ENCODE results near the gene KCNJ9. TPM values are rescaled to one million over a fixed set of nuclear protein-coding genes. Genes with fewer than 3 reads are reported as not detected.

The KCNJ9 gene
- total RNA-seq, 1 experiment from 2014 or later = 0.05 TPM

DNA sequence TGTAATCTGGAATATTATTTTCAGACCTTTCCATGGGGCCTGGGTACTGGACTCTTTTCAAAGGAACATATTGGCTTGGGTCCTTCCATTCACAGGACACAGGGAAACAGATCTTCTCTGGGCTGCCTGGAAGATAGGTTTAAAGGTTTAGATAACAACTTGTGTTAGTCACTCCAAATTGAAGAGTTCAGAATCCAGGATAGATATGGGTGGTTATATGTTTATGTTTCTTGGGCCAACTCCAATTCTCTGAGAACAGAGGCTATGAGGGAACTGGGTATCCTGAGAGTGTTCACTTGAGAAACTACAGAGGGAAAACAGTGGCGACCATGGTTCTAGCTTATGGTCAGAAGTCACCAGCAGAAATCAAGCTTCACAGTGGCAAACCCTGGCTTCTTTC lies 40.9 kb upstream of the KCNJ9 start:
- RAD21 ChIA-PET (ENCODE audit: low non-redundant PET in 1 of 2, low total read pairs in 2 of 2, uncharacterized antibody in 2 of 2, unreplicated experiment in 2 of 2) = no interaction called here
- H3K4me2 ChIP-seq (ENCODE audit: low read length) = no peak overlapping the region
- POLR2A ChIA-PET = no interaction called here
- H3K27ac ChIP-seq (ENCODE audit: low read depth, low read length) = no peak overlapping the region
- H3K79me2 ChIP-seq (ENCODE audit: insufficient read depth, low read length) = no peaks in the 10 kb centered on the region
- H3K4me1 ChIP-seq (ENCODE audit: control insufficient read depth in 1 of 2, insufficient read depth in 2 of 2, low read length in 2 of 2) = no peaks in the 10 kb centered on the region
- BruUV-seq (replicated peaks) = no TSS peak
- ATAC-seq = no peak
- no peaks in the 10 kb centered on the region for H3K9me3 ChIP-seq (ENCODE audit: control insufficient read depth in 1 of 2, insufficient read depth in 1 of 2, low read depth in 1 of 2, low read length in 2 of 2)
- peaks cover 0 to 2% of the 10 kb centered on the region in 2 experiments; a peak in 1 of 4 replicates for H3K36me3 ChIP-seq (ENCODE audit: control insufficient read depth in 1 of 2, insufficient read depth in 2 of 2, low read length in 2 of 2)
- peaks cover 8% of the 10 kb centered on the region; the same call in 1 of the 2 replicates for H3K27me3 ChIP-seq (ENCODE audit: insufficient read depth, low read length)
- intact Hi-C loops (cut with micrococcal nuclease) = no loop called here
- no peaks in the 10 kb centered on the region for H4K20me1 ChIP-seq (ENCODE audit: insufficient read depth)
- DNase-seq (ENCODE audit: low read depth, low spot score) = no peak
- CTCF ChIA-PET = no interaction called here
- no peak overlapping the region for H2AFZ ChIP-seq (ENCODE audit: low read depth, low read length, poor library complexity, severe bottlenecking)
- no peak for TF ChIP-seq RAD21 (IDR thresholded peaks at IDR 0.05; ENCODE audit: low read depth)
- no peak for TF ChIP-seq FOSL1 (IDR thresholded peaks at IDR 0.05; ENCODE audit: low read depth)
- no peak for TF ChIP-seq POLR2A (IDR thresholded peaks at IDR 0.05; ENCODE audit: borderline replicate concordance, extremely low read depth, insufficient read depth, insufficient read length)
- no peak for TF ChIP-seq ZBTB33 (IDR thresholded peaks at IDR 0.05; ENCODE audit: extremely low read depth, insufficient replicate concordance, low read length)
- TF ChIP-seq, protein P1, sequence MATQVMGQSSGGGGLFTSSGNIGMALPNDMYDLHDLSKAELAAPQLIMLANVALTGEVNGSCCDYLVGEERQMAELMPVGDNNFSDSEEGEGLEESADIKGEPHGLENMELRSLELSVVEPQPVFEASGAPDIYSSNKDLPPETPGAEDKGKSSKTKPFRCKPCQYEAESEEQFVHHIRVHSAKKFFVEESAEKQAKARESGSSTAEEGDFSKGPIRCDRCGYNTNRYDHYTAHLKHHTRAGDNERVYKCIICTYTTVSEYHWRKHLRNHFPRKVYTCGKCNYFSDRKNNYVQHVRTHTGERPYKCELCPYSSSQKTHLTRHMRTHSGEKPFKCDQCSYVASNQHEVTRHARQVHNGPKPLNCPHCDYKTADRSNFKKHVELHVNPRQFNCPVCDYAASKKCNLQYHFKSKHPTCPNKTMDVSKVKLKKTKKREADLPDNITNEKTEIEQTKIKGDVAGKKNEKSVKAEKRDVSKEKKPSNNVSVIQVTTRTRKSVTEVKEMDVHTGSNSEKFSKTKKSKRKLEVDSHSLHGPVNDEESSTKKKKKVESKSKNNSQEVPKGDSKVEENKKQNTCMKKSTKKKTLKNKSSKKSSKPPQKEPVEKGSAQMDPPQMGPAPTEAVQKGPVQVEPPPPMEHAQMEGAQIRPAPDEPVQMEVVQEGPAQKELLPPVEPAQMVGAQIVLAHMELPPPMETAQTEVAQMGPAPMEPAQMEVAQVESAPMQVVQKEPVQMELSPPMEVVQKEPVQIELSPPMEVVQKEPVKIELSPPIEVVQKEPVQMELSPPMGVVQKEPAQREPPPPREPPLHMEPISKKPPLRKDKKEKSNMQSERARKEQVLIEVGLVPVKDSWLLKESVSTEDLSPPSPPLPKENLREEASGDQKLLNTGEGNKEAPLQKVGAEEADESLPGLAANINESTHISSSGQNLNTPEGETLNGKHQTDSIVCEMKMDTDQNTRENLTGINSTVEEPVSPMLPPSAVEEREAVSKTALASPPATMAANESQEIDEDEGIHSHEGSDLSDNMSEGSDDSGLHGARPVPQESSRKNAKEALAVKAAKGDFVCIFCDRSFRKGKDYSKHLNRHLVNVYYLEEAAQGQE (IDR thresholded peaks at IDR 0.05; ENCODE audit: low read depth) = no peak
- no peak for TF ChIP-seq SP1 (IDR thresholded peaks at IDR 0.05; ENCODE audit: low read depth)
- no peak for TF ChIP-seq EZH2phosphoT487 (IDR thresholded peaks at IDR 0.05; ENCODE audit: borderline replicate concordance)
- TF ChIP-seq, protein P2, sequence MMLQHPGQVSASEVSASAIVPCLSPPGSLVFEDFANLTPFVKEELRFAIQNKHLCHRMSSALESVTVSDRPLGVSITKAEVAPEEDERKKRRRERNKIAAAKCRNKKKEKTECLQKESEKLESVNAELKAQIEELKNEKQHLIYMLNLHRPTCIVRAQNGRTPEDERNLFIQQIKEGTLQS (IDR thresholded peaks at IDR 0.05) = no peak
- no peak for TF ChIP-seq YY1 (IDR thresholded peaks at IDR 0.05; ENCODE audit: extremely low read depth, insufficient replicate concordance, low read depth, low read length)
- TF ChIP-seq EGR1 (IDR thresholded peaks at IDR 0.05; ENCODE audit: low read depth) = no peak
- no peak for TF ChIP-seq EZH2 (IDR thresholded peaks at IDR 0.05)
- TF ChIP-seq SRF (IDR thresholded peaks at IDR 0.05; ENCODE audit: low read depth) = no peak
- no peak for TF ChIP-seq ELF1 (IDR thresholded peaks at IDR 0.05; ENCODE audit: borderline replicate concordance, low read depth)
- no peak for TF ChIP-seq CTCF (IDR thresholded peaks at IDR 0.05 in 2 of 3, conservative IDR thresholded peaks at IDR 0.05 in 1 of 3; ENCODE audit: borderline replicate concordance in 1 of 3, insufficient read depth in 1 of 3, low read depth in 2 of 3, low read length in 2 of 3)
- TF ChIP-seq CBX3 (IDR thresholded peaks at IDR 0.05; ENCODE audit: low read depth) = no peak
- no peak for TF ChIP-seq ZFX (IDR thresholded peaks at IDR 0.05)
- TF ChIP-seq JUND (IDR thresholded peaks at IDR 0.05) = no peak
- TF ChIP-seq POLR2AphosphoS5 (IDR thresholded peaks at IDR 0.05; ENCODE audit: low read depth, low read length) = no peak
- TF ChIP-seq, protein P3, sequence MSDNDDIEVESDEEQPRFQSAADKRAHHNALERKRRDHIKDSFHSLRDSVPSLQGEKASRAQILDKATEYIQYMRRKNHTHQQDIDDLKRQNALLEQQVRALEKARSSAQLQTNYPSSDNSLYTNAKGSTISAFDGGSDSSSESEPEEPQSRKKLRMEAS (IDR thresholded peaks at IDR 0.05) = no peak
- H3K4me3 ChIP-seq (replicated peaks in 1 of 2; ENCODE audit: low read depth in 1 of 2, low read length in 2 of 2) = no peak overlapping the region
- H3K9ac ChIP-seq (ENCODE audit: low read length) = no peak overlapping the region
- no peaks in the 10 kb centered on the region for H3K9me2 ChIP-seq (ENCODE audit: insufficient read depth)
